Astrocyte (in vitro differentiated cells and primary cell): ENCODE data around the gene PIP4K2A.

Experiments used
- CTCF ChIP-seq: IDR thresholded peaks from 2 replicates; pipeline ENCODE4 v1.5.1; 2011; ENCODE audit warnings: low read depth, mild to moderate bottlenecking, inconsistent platforms, low read length, moderate library complexity; ENCODE audit not compliant: insufficient read depth
- EZH2 ChIP-seq: IDR thresholded peaks from 2 replicates; pipeline ENCODE4 v1.6.1; 2012; ENCODE audit warnings: mild to moderate bottlenecking, low read length, inconsistent platforms; ENCODE audit not compliant: insufficient read depth

- TF ChIP-seq CTCF (no peak), EZH2 (no peak)
Measured at GRCh38 chr10:22722626-22723169, 8.3 kb upstream of the PIP4K2A start.
